WI38 (cell line): ENCODE measurements around the gene RNF5.
"Not testable (repeated sequence)": the region's sequence is repeated elsewhere in the genome, so short reads cannot be mapped to it uniquely, and the experiment has no call there.

Experiments
- H3K4me3 ChIP-seq: 2 replicates; pipeline ENCODE4 v1.5.1; 2011; ENCODE audit warnings: low read depth, mild to moderate bottlenecking, control low read depth, low read length
- CTCF ChIP-seq: IDR thresholded peaks from 2 replicates; pipeline ENCODE4 v1.5.1; 2012; ENCODE audit warnings: low read depth, mild to moderate bottlenecking, control low read depth, low read length

The RNF5 gene

GRCh38 chr6:32137454-32137853 is 40.8 kb upstream of the RNF5 start:
- H3K4me3 ChIP-seq, result no peak overlapping the region
- no peak for TF ChIP-seq CTCF

- no peak overlapping the region for H3K4me3 ChIP-seq
- no peak for TF ChIP-seq CTCF
These were observed 38.6 kb upstream of the RNF5 start for GRCh38 chr6:32139590-32139989.

DNA sequence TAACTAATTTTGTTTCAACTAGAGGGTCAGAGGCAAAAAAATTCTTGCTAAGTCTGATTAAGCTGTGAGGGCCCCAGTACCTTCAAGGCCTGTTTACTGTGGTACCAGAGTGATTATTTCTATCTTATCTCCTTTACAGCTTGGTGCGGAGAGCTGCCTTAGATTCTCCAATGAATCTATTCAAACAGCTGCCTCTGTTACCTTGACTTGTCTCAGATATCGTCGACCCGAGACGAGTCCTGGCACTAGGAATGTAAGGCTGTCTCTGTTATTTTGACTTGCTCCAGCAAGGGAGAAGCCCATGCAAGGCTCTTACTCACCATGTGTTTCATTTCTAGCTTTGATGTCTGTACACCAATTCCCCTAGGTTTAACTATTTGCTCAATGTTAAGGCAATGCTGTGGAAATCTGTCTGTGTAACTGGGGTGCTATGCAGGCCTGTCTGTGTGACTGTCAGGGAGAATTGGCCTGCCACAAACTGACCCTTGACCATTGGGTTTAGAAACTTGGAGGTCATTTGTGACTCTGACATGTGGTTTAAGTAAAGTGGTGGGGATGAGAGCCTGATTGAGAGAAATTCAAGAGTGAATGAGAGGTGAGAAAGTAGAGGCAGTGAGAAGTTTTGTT is 37.7 kb upstream of the RNF5 start:
- no peak for TF ChIP-seq CTCF
- no peak overlapping the region for H3K4me3 ChIP-seq

DNA sequence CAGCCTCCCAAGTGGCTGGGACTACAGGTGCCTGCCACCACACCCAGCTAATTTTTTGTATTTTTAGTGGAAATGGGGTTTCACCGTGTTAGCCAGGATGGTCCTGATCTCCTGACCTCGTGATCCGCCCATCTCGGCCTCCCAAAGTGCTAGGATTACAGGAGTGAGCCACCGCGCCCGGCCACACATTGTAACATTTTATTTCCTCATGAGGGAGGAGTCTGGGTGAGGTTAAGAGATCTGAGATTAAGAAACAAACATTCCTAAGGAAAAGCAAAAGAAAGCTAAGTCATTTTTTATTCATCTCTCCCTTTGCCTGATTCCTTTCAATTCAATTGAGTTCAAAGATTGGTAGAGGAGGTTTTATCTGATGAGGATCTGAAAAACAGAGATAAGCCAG is 34.0 kb upstream of the RNF5 start:
- not testable (repeated sequence) for H3K4me3 ChIP-seq

- no peak for TF ChIP-seq CTCF
- H3K4me3 ChIP-seq, result no peak overlapping the region
These were observed 31.9 kb upstream of the RNF5 start for GRCh38 chr6:32146287-32146686.

DNA sequence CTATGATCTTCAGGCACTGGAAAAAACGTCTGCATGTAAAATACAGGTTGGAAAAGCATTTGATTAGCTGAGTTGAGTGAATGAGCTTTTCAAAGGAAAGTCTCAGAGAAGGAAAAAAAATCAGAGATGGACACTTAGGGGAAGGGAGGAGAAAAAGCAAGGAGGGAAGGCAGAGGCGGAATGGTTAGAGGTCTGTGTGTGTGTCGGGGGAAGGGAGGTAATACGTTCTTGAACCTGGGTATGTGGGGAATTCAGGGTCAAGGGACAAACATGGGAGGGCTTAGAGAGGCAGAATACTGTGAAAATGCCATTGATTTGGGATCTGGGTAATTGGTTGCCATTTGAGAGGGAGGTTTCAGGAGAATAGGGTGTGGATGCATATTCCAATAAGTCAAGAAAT is 31.5 kb upstream of the RNF5 start:
- no peak for TF ChIP-seq CTCF
- no peak overlapping the region for H3K4me3 ChIP-seq

- no peak for TF ChIP-seq CTCF
- no peak overlapping the region for H3K4me3 ChIP-seq
These were observed 30.6 kb upstream of the RNF5 start for GRCh38 chr6:32147401-32148132.
